NCI-H524 treated with DMSO at 0.1 percent for 48 hours (cell line): ENCODE data around the gene KSR2.
A peak's percentile ranks its signal among the peaks of the same experiment; 100 is the strongest.
"Not testable (repeated sequence)": the region's sequence is repeated elsewhere in the genome, so short reads cannot be mapped to it uniquely, and the experiment has no call there.

ENCODE experiments used
- DNase-seq: peaks from one replicate; lab custom pipeline; 2025; lab: John Stamatoyannopoulos, UW

KSR2 gene

DNA sequence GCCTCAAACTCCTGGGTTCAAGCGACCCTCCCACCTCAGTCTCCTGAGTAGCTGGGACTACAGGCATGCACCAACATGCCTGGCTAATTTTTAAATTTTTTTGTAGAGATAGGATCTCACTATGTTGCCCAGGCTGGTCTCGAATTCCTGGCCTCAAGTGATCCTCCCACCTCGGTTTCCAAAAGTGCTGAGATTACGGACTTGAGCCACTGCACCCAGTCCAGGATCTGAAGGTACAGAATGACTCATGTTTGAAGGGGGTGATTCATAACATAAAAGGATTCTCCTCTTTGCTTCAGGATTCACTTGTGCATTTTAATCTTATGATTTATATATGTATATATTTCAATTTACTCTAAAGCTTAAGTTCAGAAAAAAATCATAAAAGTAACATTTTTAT lies 111.7 kb downstream of the KSR2 start:
- DNase-seq = not testable (repeated sequence)

DNA sequence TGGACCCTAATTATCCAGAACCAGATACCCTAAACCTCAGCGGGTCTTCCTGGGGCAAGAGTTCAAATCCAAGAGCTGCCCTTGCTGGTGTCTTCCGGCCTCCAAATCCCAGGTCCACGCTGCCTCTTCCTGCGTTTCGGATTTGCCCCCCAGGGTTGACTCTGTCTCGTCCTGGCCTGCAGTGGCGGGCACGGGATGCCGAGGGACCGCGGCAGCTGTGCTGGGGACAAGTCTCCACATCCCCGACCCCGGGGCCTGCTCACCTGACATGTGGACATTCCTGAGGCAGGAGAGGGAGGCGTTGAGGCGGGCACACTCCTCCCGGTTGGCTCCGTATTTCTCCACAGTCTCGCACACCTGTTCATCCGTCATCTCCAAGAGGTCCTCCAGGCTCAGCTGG lies 113.6 kb downstream of the KSR2 start:
- no peak for DNase-seq

DNA sequence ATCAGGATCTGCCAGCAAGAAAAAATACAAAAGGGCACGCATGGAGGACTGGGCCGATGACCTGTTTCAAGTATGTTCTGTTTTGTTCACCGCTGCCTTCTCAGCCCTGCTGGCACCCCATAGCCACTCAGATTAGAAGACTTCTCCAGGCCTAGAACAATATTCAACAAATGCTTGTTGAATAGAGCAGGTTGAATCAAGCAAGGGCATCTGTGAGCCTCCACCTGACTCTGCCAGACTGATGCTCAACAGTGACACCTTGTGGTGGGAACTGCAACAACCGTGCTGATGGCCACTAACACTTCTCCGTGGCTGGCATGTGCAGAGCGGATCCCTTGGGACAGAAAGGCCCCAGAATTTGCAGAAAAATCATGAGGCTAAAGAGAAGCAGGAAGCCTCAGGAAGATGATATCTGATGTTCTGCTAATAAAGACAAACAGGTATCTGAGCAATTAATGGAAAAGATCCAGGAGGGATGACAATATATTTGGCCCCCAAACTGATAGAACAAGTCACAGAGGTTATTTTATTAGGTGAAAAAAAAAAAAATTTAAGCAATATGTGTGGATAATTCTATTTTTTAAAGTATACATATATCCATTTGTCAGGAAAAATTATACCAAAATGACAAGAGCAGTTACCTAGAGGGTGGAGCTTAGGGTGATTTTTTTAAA lies 114.3 kb downstream of the KSR2 start:
- DNase-seq = peak; percentile 24

DNA sequence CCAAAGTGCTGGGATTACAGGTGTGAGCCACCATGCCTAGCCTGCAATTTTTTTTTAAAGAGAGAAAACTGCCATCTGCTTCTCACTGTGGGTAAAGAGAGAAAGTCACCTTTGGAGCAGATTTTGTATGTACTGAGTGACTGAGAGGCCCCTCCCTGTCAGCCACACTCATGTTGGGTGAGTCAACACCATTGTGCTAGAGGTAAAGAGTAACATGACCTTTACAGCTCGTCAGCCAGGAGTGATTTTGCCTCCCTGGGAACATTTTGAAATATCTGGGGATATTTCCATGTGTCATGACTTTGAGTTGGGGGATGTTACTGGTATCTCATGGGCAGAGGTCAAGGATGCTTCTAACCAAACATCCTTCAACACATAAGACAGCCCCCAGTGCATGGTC lies 115.2 kb downstream of the KSR2 start:
- no peak for DNase-seq

DNA sequence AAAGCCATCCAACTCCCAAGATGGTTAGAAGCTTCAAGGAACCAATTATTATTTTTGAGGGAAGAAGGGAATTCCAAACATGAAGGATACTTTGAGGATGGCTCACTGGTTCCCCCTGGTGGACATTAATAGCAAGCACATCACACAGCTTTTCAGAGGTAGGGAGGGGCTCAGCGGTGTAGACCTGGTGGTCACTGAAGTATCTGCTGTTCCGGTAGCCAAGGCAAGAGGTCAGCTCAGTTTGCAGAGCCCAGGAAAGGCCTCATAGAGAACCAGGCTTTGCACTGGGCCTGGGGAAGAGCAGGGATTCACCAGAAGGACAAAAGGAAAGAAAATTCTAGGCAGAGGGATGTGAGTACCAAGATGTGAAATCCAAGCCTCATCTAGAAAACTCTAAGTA lies 118.7 kb downstream of the KSR2 start:
- no peak for DNase-seq

DNA sequence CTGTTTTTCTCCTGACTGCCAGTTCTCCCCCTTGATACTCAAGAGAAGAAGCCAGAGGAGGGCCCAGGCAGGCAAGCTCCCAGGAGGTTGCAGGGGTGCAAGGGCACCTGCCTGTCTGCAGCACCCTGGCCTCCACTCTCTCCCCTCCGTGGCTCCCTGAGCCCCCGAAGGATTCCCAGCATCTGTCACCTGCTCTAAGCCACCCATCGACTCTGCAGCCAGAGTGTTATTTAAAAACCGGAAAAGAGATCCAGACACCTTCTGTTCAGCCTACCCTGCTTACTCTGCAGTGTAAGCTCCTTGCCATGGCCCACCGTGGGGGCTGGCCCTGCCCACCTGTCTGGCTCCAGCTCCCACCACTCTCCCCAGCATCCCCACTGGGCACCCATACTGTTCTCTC lies 121.4 kb downstream of the KSR2 start:
- peak; percentile 74 for DNase-seq

DNA sequence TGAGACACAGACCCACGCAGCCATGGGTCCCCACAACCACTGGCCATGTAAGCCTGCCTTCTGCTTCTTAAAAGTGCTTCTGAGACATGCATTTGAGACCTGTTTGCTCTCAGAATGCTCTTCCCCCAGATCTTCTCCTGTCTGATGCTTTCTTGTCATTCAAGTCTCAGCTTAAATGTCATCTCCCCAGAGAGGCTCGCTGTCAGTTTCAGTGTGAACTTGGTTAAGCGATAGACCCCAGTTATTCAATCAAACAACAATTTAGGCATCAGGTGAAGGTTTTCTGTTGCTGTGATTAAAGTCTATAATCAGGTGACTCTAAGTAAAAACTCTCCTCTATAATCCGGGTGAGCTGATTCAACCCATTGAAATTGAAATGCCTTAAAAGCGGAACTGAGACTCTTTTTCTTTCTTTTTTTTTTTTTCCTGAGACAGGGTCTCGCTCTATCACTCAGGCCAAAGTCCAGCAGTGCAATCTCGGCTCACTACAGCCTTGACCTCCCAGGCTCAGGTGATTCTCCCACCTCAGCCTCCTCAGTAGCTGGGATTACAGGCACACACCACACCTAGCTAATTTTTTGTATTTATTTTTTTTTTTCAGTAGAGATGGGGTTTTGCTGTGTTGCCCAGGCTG lies 123.4 kb downstream of the KSR2 start:
- no peak for DNase-seq

DNA sequence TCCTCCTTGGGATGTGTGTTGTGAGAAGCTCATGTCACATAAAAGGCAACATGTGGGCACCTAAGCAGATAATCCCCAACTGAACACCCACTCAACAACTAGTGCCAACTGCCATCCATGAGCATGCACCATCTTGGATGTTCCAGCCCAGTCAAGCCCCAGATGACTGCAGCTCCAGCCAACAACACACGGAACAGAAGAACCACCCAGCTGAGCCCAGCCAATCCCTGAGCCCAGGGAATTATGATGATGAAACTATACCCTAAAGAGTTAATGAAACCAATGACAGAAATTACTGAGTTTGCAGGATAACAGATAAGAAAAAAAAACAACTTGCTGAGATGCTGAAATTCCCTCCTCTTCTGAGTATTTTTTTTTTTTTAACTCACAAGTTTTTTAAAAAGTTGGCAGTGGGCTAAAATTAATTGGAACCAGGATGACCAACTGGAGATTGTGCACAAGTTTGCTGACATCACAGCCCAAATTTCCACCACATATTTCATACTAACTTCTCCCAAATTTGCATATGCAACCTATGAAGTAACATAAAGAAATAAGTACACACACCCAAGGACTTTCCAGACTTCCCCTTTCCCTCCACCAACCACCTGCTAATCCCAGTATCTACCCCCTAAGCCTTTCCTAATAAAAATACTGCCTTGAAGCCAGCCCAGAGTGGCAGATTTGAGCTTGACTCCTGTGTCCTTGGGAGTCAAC lies 124.5 kb downstream of the KSR2 start:
- DNase-seq = peak; percentile 26

DNA sequence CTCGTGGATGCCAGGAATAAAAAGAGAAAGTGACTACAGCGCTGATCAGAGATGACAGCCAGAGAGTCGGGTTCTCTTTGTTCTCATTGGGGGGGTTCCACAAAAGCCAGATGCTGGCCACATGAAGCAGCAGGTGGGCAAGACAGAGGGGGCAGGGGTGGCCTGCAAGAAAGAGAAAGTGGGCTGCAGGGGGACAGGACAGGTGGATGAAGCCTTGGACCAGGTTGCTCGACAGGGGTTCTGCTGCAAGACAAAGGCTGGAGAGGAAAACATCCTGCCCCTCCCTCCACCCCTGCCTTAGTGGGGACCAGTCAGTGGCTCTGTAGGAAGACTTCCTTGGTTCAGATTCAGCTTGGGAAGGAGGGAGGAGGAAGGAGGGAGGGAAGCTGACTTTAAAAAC lies 126.2 kb downstream of the KSR2 start:
- no peak for DNase-seq

DNA sequence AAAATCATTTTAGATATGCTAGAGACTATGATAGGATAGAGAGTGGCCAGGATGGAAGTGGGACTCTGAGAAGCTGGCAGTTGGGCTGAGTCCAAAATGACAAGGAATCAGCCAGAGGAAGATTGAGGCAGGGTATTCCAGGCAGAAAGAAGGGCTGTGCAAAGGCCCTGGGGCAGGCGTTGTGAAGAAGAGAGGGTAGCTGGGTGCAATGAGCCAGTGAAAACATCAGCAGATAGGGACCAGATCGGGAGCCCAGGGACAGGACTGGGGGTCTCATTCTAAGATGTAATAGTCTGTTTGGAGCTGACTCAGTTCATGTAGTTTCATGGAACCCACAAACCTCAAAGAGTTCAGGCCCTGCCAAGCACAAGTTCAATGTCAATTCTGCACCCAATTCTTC lies 126.6 kb downstream of the KSR2 start:
- no peak for DNase-seq

DNA sequence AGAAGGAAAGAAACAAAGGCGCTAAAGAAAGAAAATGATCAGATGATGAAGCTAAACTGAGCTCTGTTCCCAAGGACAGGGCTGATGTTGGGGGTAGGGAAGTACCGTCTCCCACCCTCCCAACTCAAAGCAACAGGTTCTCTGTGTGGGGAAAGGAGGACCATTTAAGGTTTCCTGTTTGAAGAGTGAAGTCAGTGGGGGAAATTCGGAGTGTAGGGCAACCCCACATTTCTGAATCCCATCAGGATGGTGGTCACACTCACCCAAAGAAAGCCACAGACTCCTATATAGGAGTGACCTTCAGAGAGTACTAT lies 131.1 kb downstream of the KSR2 start:
- DNase-seq = no peak

DNA sequence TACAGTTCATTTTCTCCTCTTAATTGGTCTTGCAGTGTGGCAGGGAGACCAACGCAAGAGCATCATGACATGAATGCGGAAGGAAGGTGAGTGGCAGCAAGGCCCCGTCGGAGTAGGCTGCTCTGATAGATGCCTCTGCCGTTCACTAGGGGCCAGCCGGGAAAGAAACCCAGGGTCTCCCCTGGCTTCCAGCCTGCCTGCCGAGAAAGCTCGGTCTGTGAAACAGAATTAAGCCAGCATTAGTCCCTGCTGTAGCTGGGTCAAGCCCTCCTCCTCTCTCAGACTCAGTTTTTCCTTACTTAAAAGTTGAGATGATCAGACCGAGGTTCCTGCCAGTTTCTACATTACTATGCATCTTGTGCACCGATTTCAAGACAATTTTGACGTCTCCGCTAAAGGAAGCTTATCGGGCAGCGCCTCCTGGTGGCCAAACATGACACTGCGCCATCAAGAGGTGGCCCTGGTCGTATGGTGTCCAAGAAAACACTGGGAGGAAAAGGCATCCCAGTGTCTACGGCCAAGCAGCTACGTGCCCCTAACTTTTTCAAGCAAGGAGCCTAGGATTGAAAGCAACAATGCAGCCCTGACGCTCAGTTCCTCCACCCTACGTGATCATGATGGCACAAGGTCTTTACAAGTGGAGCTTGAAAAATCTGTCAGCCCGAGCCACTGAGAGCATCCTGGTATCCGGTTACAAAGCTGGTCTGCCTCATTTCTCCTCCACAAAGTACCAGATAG lies 131.6 kb downstream of the KSR2 start:
- no peak for DNase-seq

DNA sequence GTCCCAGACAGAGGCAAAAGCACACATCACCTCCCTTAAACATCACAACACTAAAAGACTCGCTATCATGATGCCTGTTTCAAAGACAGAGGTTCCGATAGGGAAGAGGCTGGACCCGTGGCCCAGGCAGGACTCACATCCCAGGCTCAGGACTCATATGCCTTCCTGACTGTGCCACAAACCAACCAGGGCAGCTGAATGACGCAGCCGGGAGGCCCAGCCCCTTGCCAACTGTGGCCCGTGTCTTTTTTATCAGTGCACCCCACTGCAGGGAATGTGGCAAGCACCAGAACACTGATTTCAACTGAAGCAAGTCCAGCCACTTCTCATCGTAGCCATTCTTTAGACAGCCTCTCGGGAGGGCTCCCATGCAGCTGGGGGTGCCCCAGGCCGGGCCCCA lies 132.3 kb downstream of the KSR2 start:
- DNase-seq = no peak

DNA sequence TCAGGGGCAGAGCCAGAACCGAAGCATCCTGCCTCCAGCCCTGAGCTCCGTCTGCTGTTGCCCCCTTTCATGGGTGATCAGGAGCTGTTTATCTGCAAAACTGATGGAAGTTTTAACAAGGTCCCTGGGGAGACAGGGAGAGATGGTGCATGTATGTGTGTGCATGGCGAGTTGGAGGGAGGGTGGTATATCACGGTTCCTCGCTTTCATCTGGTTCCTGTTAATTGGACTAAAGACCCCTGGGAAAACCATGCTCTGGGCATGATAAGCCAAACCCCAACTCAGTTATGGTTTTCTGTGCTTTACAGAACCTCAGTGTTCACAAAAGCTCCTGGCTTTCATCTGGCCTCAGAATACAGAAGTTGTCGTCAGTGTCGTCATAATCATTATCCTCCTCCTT lies 133.6 kb downstream of the KSR2 start:
- no peak for DNase-seq

DNA sequence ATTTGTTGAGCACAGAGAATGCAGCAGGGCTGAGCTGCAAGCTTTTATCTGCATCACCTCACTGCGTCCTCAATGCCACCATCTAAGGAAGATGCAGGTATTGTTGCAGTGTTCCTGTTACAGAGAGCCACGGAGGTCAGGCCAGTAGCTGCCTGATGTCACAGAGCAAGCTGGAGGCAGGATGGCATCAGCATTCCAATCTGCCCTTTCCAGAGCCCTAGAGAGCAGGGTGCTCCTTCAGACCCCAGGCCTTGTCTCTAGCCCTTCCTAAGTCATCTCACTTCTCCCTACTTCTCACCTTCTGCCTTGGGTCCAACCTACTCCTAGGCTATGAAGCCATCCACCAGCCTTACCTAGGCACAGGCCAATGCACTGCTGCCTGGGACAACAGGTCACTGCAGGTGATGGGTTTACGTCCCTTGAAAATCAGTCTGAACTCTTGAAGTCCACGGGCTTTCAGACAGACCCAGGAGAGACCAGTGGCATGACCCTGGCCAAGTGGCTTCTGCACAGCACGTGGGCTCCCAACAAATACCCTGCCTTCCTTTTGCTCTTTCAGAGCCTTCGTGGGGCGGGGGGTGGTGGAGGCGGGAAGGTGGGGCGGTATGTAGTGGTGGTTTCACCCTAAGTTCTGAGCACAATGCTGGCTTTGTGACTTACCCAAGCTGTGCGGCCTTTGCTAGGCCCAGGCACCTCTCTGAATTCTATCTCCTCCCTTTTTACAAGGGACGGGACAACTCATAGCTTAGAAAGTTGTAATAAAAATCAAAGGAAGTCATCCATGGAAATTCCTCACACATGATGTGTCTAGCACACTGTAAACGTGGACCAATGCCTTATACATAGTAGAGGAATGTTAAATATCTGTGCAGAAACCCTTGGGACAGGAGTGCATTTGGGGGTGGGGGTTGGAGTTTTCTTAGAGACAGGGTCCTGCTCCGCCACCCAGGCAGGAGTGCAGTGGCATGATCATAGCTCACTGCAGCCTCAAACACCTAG lies 136.0 kb downstream of the KSR2 start:
- DNase-seq = no peak

DNA sequence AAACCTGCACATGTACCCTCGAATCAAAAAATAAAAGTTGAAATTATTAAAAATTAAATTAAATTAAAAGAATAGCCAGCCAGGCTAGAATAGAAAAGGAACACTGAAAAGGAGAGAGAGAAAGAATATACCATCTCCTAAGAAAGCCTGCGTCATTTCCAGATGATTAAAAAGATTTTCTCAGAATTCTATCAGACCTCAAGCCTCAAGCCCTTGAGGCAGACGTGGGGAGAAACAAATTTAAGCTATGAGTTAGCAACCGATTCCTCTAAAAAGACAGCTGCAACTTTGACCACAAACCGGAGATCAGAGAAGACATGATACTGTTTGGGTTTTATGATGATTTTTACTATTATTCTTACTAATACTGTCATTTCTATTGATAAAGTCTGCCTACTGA lies 138.3 kb downstream of the KSR2 start:
- DNase-seq = no peak

DNA sequence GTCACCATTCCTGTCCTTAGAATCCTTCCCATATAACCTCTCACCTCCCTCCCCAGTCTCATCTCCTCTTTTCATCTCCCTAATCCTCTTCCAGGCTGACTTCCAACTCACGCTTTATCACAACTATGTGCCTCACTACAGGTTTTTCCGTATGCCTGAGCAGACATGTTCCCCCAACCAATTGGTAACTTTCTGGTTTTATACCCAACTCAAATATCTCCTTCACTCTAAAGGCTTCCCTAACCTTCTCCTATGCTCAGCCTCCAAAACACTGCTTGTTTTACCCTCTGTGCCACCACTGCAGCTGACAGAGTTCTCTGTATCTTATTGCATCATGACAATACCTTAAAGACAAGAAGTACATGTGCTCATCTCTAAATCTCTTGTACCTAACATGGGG lies 139.7 kb downstream of the KSR2 start:
- no peak for DNase-seq

DNA sequence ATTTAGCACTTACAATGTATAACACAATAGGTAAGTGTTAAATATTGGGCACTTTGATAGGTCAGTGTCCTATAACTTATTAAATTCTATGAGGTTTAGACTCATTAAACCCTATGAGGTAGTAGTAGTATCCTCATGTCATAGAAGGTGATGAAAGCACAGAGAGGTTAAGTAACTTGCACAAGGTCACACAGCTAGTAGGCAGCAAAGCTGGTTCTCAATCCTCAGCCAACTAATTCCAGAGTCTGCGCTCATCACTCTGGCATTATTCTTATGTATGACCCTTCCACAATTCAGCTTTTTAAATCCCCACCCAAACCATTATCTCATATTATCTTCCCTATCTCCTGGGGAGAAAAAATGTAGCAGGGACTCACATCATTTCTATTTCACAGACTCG lies 141.1 kb downstream of the KSR2 start:
- DNase-seq = no peak

DNA sequence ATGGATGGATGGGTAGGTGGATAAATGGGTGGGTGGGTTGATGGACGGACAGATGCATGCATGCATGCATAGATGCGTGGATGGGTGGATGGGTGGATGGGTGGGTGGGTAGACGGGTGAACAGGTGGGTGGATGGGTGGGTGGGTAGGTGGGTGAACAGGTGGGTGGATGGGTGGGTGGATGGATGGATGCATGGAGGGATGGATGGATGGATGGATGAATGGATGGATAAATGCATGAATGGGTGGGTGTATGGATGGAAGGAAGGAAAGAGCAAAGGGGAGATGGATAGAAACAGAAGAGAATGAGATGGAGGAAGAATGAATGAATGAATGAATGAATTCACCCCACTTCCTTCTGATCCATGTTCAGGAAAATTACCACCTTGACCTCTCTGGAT lies 143.0 kb downstream of the KSR2 start:
- DNase-seq = no peak

DNA sequence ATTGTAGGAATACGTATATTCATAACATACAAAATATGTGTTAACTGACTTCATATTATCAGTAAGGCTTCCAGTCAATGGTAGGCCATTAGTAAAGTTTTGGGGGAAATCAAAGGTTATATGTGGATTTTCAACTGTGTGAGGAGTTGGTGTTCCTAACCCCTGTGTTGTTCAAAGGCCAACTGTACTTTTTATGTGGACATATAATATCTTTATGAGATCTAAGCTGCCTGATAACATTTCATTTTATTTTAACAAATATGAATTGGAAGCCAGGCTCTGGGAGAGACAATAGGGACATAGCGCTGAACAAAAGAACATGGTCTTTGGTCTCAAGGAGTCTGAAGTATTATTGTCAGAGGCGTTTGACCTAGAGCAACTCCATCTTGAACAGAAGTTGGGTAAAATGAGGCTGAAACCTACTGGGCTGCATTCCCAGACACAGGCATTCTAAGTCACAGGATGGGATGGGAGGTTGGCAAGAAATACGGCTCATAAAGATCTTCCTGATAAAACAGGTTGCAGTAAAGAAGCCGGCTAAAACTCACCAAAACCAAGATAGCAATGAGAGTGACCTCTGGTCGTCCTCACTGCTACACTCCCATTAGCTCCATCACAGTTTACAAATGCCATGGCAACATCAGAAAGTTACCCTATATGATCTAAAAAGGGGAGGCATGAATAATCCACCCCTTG lies 147.2 kb downstream of the KSR2 start:
- no peak for DNase-seq
